Tibial nerve (tissue), 4 donors: ENCODE results near the gene SCP2. TPM values are rescaled to one million over a fixed set of nuclear protein-coding genes. Genes with fewer than 3 reads are reported as not detected.

Experiments used
- DNase-seq, 2 donors: peaks; one replicate each; pipeline ENCODE4 v3.0.0-alpha.2; 2019; ENCODE audit warnings: low spot score in 2 of 2
- H3K27ac ChIP-seq, 4 donors: fragments of 200-600 bp; sonication (generic) in 3 of 4; one replicate each; pipeline ENCODE4 v1.5.1; 2017 to 2019; ENCODE audit warnings: mild to moderate bottlenecking in 1 of 4
- H3K27me3 ChIP-seq, 2 donors: fragments of 200-600 bp; sonication (generic) in 1 of 2; one replicate each; pipeline versions ENCODE4 v1.5.1 to v1.6.0; 2017 to 2019
- H3K36me3 ChIP-seq, 3 donors: fragments of 200-600 bp; sonication (generic); one replicate each; pipeline ENCODE4 v1.5.1; 2018 to 2019
- H3K4me1 ChIP-seq, 4 donors: fragments of 200-600 bp; sonication (generic) in 3 of 4; one replicate each; pipeline ENCODE4 v1.5.1; 2017 to 2019
- H3K4me3 ChIP-seq, 4 donors: fragments of 200-600 bp; sonication (generic) in 3 of 4; one replicate each; pipeline ENCODE4 v1.5.1; 2017 to 2019; ENCODE audit warnings: mild to moderate bottlenecking in 1 of 4, moderate library complexity in 1 of 4
- H3K9me3 ChIP-seq, 4 donors: fragments of 200-600 bp; sonication (generic) in 3 of 4; one replicate each; pipeline ENCODE4 v1.5.1; 2017 to 2019
- CTCF ChIP-seq, 5 experiments: fragments of 200-600 bp in 3 of 5; fragments of 450-650 bp in 2 of 5; sonication (generic) in 3 of 5; IDR thresholded peaks; one replicate each; pipeline ENCODE4 v1.5.1; 2016 to 2019; ENCODE audit warnings: antibody characterized with exemption in 5 of 5, mild to moderate bottlenecking in 3 of 5, moderate library complexity in 2 of 5
- EP300 ChIP-seq, 2 donors: sonication (generic); formaldehyde crosslinking; IDR thresholded peaks; one replicate each; pipeline ENCODE4 v1.6.1; 2017; ENCODE audit warnings: antibody characterized with exemption in 2 of 2, mild to moderate bottlenecking in 1 of 2
- POLR2A ChIP-seq, 2 donors: fragments of 450-650 bp; IDR thresholded peaks; one replicate each; pipeline ENCODE4 v1.6.1; 2017; ENCODE audit warnings: antibody characterized with exemption in 2 of 2, mild to moderate bottlenecking in 2 of 2, moderate library complexity in 2 of 2
- WGBS, 2 donors: methylation state at CpG; one replicate each; pipeline ENCODE4 v1.1.5; 2018; 5-methylcytosine and 5-hydroxymethylcytosine counted together
- total RNA-seq, 4 donors: library from RNA; depleted of rRNA; stranded (reverse); fragments of >200 nt; gene quantifications; one replicate each; pipeline ENCODE4 v1.1.0, GENCODE V29; 2016

The SCP2 gene
- total RNA-seq, 4 donors from 2014 or later = 63.3 to 131 (median 104) TPM

- WGBS, 2 donors = 62 to 63% methylated on average over 8 of the region's 8 CpGs
- TF ChIP-seq EP300 (IDR thresholded peaks at IDR 0.05) (no peak), CTCF (IDR thresholded peaks at IDR 0.05) (no peak), POLR2A (IDR thresholded peaks at IDR 0.05) (no peak)
- Histone ChIP-seq H3K4me1 (peaks cover 0 to 21% (median 0%) of the 10 kb centered on the region in 4 donors), H3K27ac (no peak overlapping the region), H3K4me3 (no peak overlapping the region), H3K9me3 (no peaks in the 10 kb centered on the region), H3K27me3 (no peaks in the 10 kb centered on the region), H3K36me3 (peaks cover 0 to 30% (median 0%) of the 10 kb centered on the region in 3 donors)
- no peak for DNase-seq
These were observed 13.5 kb upstream of the SCP2 start for GRCh38 chr1:52913537-52913936.

GRCh38 chr1:52914463-52914862 lies 12.6 kb upstream of the SCP2 start:
- 76 to 92% methylated on average over 5 of the region's 5 CpGs for WGBS, 2 donors
- TF ChIP-seq POLR2A (IDR thresholded peaks at IDR 0.05) (no peak), CTCF (IDR thresholded peaks at IDR 0.05) (no peak), EP300 (IDR thresholded peaks at IDR 0.05) (no peak)
- Histone ChIP-seq H3K4me1 (peaks cover 0 to 23% (median 0%) of the 10 kb centered on the region in 4 donors), H3K9me3 (no peaks in the 10 kb centered on the region), H3K27ac (no peak overlapping the region), H3K4me3 (no peak overlapping the region), H3K27me3 (no peaks in the 10 kb centered on the region), H3K36me3 (peaks cover 0 to 28% (median 0%) of the 10 kb centered on the region in 3 donors)
- no peak for DNase-seq

GRCh38 chr1:52915211-52915854 lies 11.7 kb upstream of the SCP2 start:
- Histone ChIP-seq H3K9me3 (no peaks in the 10 kb centered on the region), H3K36me3 (peaks cover 0 to 23% (median 0%) of the 10 kb centered on the region in 3 donors), H3K4me1 (peaks cover 0 to 31% (median 0%) of the 10 kb centered on the region in 4 donors), H3K27ac (no peak overlapping the region), H3K4me3 (no peak overlapping the region), H3K27me3 (no peaks in the 10 kb centered on the region)
- WGBS, 2 donors = 67 to 83% methylated on average over 2 of the region's 2 CpGs
- no peak for DNase-seq
- TF ChIP-seq CTCF (IDR thresholded peaks at IDR 0.05) = no peak
- no peak for TF ChIP-seq EP300 (IDR thresholded peaks at IDR 0.05)
- TF ChIP-seq POLR2A (IDR thresholded peaks at IDR 0.05) = no peak

GRCh38 chr1:52915855-52916220 lies 11.2 kb upstream of the SCP2 start:
- Histone ChIP-seq H3K4me1 (peaks cover 0 to 33% (median 0%) of the 10 kb centered on the region in 4 donors), H3K36me3 (peaks cover 0 to 18% (median 0%) of the 10 kb centered on the region in 3 donors), H3K27ac (no peak overlapping the region), H3K27me3 (no peaks in the 10 kb centered on the region), H3K9me3 (no peaks in the 10 kb centered on the region), H3K4me3 (no peak overlapping the region)
- DNase-seq = no peak
- TF ChIP-seq POLR2A (IDR thresholded peaks at IDR 0.05) = no peak
- no peak for TF ChIP-seq EP300 (IDR thresholded peaks at IDR 0.05)
- no peak for TF ChIP-seq CTCF (IDR thresholded peaks at IDR 0.05)
- WGBS, 2 donors = 78 to 85% methylated on average over 7 of the region's 7 CpGs

- no peak for TF ChIP-seq POLR2A (IDR thresholded peaks at IDR 0.05)
- TF ChIP-seq CTCF (IDR thresholded peaks at IDR 0.05) = no peak
- TF ChIP-seq EP300 (IDR thresholded peaks at IDR 0.05) = peak in 1 of 2 donors; percentile 20
- 74% methylated on average over 10 of the region's 10 CpGs for WGBS, 2 donors
- Histone ChIP-seq H3K4me3 (no peak overlapping the region), H3K27ac (peak overlapping the region in 1 of 4 donors; percentile 31), H3K9me3 (no peaks in the 10 kb centered on the region), H3K4me1 (peaks cover 0 to 33% (median 0%) of the 10 kb centered on the region in 4 donors), H3K36me3 (peaks cover 0 to 13% (median 0%) of the 10 kb centered on the region in 3 donors), H3K27me3 (no peaks in the 10 kb centered on the region)
- DNase-seq = peak in 1 of 2 donors; percentile 25
These were observed 10.7 kb upstream of the SCP2 start for GRCh38 chr1:52916241-52916975.
